Lower leg skin (tissue), 3 donors: Measurements from ENCODE around the gene SERINC5.

Experiments used
- CTCF ChIP-seq, 3 donors: fragments of 450-650 bp; IDR thresholded peaks; one replicate each; pipeline ENCODE4 v1.5.1; 2016; ENCODE audit warnings: antibody characterized with exemption in 3 of 3, mild to moderate bottlenecking in 3 of 3, moderate library complexity in 2 of 3
- POLR2A ChIP-seq, 2 donors: fragments of 450-650 bp; IDR thresholded peaks; one replicate each; pipeline ENCODE4 v1.6.1; 2016 to 2017; ENCODE audit warnings: antibody characterized with exemption in 2 of 2, mild to moderate bottlenecking in 1 of 2, moderate library complexity in 1 of 2

GRCh38 chr5:80082731-80083100 lies 173.1 kb downstream of the SERINC5 start:
- no peak for TF ChIP-seq CTCF (IDR thresholded peaks at IDR 0.05)
- no peak for TF ChIP-seq POLR2A (IDR thresholded peaks at IDR 0.05)
